K562 (cell line): ENCODE measurements around the gene EYA4. TPM values are rescaled to one million over a fixed set of nuclear protein-coding genes. Genes with fewer than 3 reads are reported as not detected.

Experiments used
- ATAC-seq: fragments of 200-7000 bp; cut with Tn5 transposase; 3 replicates; pipeline ENCODE4 v1.9.1; 2020; ENCODE audit warnings: moderate library complexity
- BruUV-seq: library from RNA; stranded (reverse); fragments of 400-500 nt; replicated peaks from 2 replicates; lab custom pipeline; 2021; lab: Mats Ljungman, UMichigan
- CTCF ChIA-PET: fragments of 300-600 bp; formaldehyde crosslinking; extraction: SDS; loops from one replicate; lab custom pipeline; 2021; ENCODE audit warnings: low intra/inter-chr PET ratio; lab: Yijun Ruan, JAX
- POLR2A ChIA-PET: fragments of 300-600, 350-650 bp; sonication (Branson Sonifier 250); formaldehyde crosslinking; extraction: SDS; loops from one replicate; lab custom pipeline; 2021; ENCODE audit warnings: antibody characterized with exemption, inconsistent platforms; lab: Yijun Ruan, JAX
- DNase-seq, 4 experiments: peaks; one replicate each; pipeline versions ENCODE4 v3.0.0 to v3.0.0-alpha.2; 2011 to 2018; ENCODE audit warnings: low spot score in 3 of 4, mixed read lengths in 3 of 4; ENCODE audit errors: extremely low read depth in 1 of 4
- FAIRE-seq: peaks from 2 replicates; lab custom pipeline; 2011; peaks lifted over from hg19 to GRCh38; lab: Jason Lieb, UNC
- H2AFZ ChIP-seq: 2 replicates; pipeline ENCODE4 v1.6.0; 2011; ENCODE audit warnings: low read depth, low read length, control low read depth, inconsistent platforms
- H3K27ac ChIP-seq: fragments of 200-600 bp; 3 replicates; pipeline ENCODE4 v1.8.0; 2011; ENCODE audit warnings: low read depth, mild to moderate bottlenecking, control low read depth, inconsistent platforms, low read length, moderate library complexity, mixed read lengths; ENCODE audit errors: extremely low read depth
- H3K27me3 ChIP-seq, 2 experiments: fragments of 300-600 bp in 1 of 2; 2 replicates in 1 of 2; 3 replicates in 1 of 2; pipeline versions ENCODE4 v1.6.0 to v1.8.0; 2011; ENCODE audit warnings: inconsistent platforms in 2 of 2, low read length in 2 of 2, mild to moderate bottlenecking in 1 of 2, mixed read lengths in 1 of 2, moderate library complexity in 1 of 2; ENCODE audit not compliant: control insufficient read depth in 2 of 2, insufficient read depth in 2 of 2
- H3K36me3 ChIP-seq: fragments of 300-600 bp; 3 replicates; pipeline ENCODE4 v1.8.0; 2011; ENCODE audit warnings: mild to moderate bottlenecking, low read length, inconsistent platforms; ENCODE audit not compliant: control insufficient read depth, insufficient read depth
- H3K4me1 ChIP-seq, 2 experiments: fragments of 200-600 bp in 1 of 2; replicated peaks in 1 of 2; 2 replicates in 1 of 2; 3 replicates in 1 of 2; pipeline versions ENCODE4 v1.5.1 to v1.8.0; 2011; ENCODE audit warnings: inconsistent platforms in 2 of 2, low read length in 2 of 2, mild to moderate bottlenecking in 1 of 2, mixed read lengths in 1 of 2, moderate library complexity in 1 of 2; ENCODE audit not compliant: control insufficient read depth in 2 of 2, insufficient read depth in 2 of 2
- H3K4me2 ChIP-seq: 2 replicates; pipeline ENCODE4 v1.6.1; 2011; ENCODE audit warnings: low read length, control low read depth, inconsistent platforms, mixed read lengths; ENCODE audit not compliant: insufficient read depth
- H3K4me3 ChIP-seq: fragments of 200-600 bp; sonication (generic), shearing (Covaris generic); 2 replicates; pipeline ENCODE4 v1.5.1; 2016; ENCODE audit warnings: control low read depth, inconsistent platforms
- H3K79me2 ChIP-seq: fragments of 200-600 bp; 3 replicates; pipeline ENCODE4 v1.8.0; 2011; ENCODE audit warnings: low read length, inconsistent platforms; ENCODE audit not compliant: control insufficient read depth, insufficient read depth
- H3K9ac ChIP-seq, 2 experiments: 2 replicates each; pipeline versions ENCODE4 v1.6.0 to v1.6.1; 2011; ENCODE audit warnings: low read depth in 2 of 2, low read length in 2 of 2, control low read depth in 1 of 2, inconsistent platforms in 1 of 2, mild to moderate bottlenecking in 1 of 2, mixed read lengths in 1 of 2; ENCODE audit not compliant: insufficient read depth in 1 of 2
- H3K9me1 ChIP-seq: one replicate; pipeline ENCODE4 v1.6.0; 2011; ENCODE audit warnings: inconsistent platforms, mild to moderate bottlenecking, low read length, moderate library complexity; ENCODE audit not compliant: control insufficient read depth, insufficient read depth
- H3K9me3 ChIP-seq: replicated peaks from 2 replicates; pipeline ENCODE4 v1.5.1; 2011; ENCODE audit warnings: low read depth, low read length, inconsistent platforms; ENCODE audit not compliant: control insufficient read depth, insufficient read depth
- H4K20me1 ChIP-seq: replicated peaks from 2 replicates; pipeline ENCODE4 v1.6.1; 2011; ENCODE audit warnings: low read length, inconsistent platforms, mixed read lengths; ENCODE audit not compliant: control insufficient read depth, insufficient read depth
- CHD4 ChIP-seq: fragments of 200-600 bp; sonication (generic); IDR thresholded peaks from 3 replicates; pipeline ENCODE4 v1.6.1; 2012; ENCODE audit warnings: low read depth, mild to moderate bottlenecking, mixed read lengths, low read length, inconsistent platforms; ENCODE audit not compliant: insufficient read depth, insufficient replicate concordance, poor library complexity, severe bottlenecking
- FOXJ3 ChIP-seq: sonication (generic); formaldehyde crosslinking; IDR thresholded peaks from 2 replicates; pipeline ENCODE4 v1.4.0; 2020; ENCODE audit warnings: mild to moderate bottlenecking, missing genetic modification reagents
- HIVEP1 ChIP-seq: fragments of 250-450 bp; sonication (Bioruptor Pico); IDR thresholded peaks from 2 replicates; pipeline ENCODE4 v1.4.0; 2020; ENCODE audit warnings: mild to moderate bottlenecking
- HMGN3 ChIP-seq: IDR thresholded peaks from 2 replicates; pipeline ENCODE4 v1.6.1; 2011; ENCODE audit warnings: borderline replicate concordance, low read depth, mild to moderate bottlenecking, mixed read lengths, low read length; ENCODE audit not compliant: insufficient read length; ENCODE audit errors: extremely low read depth
- NFIX ChIP-seq: fragments of 250-450 bp; sonication (Bioruptor Pico); IDR thresholded peaks from 2 replicates; pipeline ENCODE4 v1.4.0; 2020; ENCODE audit warnings: low read depth, mild to moderate bottlenecking, moderate library complexity
- OTX1 ChIP-seq: fragments of 450-650 bp; formaldehyde crosslinking; IDR thresholded peaks from 2 replicates; pipeline ENCODE4 v1.4.0; 2022; ENCODE audit warnings: mild to moderate bottlenecking
- PCBP1 ChIP-seq: fragments of 200-400 bp; formaldehyde crosslinking; IDR thresholded peaks from 2 replicates; pipeline ENCODE4 v1.6.1; 2018; ENCODE audit warnings: mild to moderate bottlenecking, low read depth, low read length; ENCODE audit not compliant: poor library complexity, severe bottlenecking
- PKNOX1 ChIP-seq: fragments of 450-650 bp; IDR thresholded peaks from 2 replicates; pipeline ENCODE4 v1.6.1; 2016
- SP2 ChIP-seq: IDR thresholded peaks from 2 replicates; pipeline ENCODE4 v1.6.1; 2011; ENCODE audit warnings: mild to moderate bottlenecking, low read depth, low read length, moderate library complexity; ENCODE audit not compliant: poor library complexity, severe bottlenecking; ENCODE audit errors: extremely low read depth
- TAF15 ChIP-seq: fragments of 200-400 bp; formaldehyde crosslinking; IDR thresholded peaks from 2 replicates; pipeline ENCODE4 v1.6.1; 2017; ENCODE audit warnings: mild to moderate bottlenecking, low read depth, low read length, moderate library complexity
- TCF7L2 ChIP-seq: fragments of 150-350 bp; IDR thresholded peaks from 2 replicates; pipeline ENCODE4 v1.6.1; 2016; ENCODE audit warnings: low read depth, mild to moderate bottlenecking, low read length, moderate library complexity
- ZNF124 ChIP-seq: sonication (generic); formaldehyde crosslinking; IDR thresholded peaks from 2 replicates; pipeline ENCODE4 v1.8.1; 2022; ENCODE audit warnings: missing genetic modification reagents
- ZNF133 ChIP-seq: fragments of 250-450 bp; sonication (Bioruptor Pico); IDR thresholded peaks from 2 replicates; pipeline ENCODE4 v1.4.0; 2020; ENCODE audit warnings: mild to moderate bottlenecking
- WGBS: fragments of 100-300 bp; shearing (Covaris generic); methylation state at CpG from one replicate; pipeline ENCODE4 v1.1.6; 2016; ENCODE audit warnings: low coverage, mixed read lengths; ENCODE audit not compliant: insufficient coverage; ENCODE audit errors: missing lambda C conversion rate; 5-methylcytosine and 5-hydroxymethylcytosine counted together
- in situ Hi-C: fragments of 300-500 bp; cut with MboI; formaldehyde crosslinking; loops from 4 replicates; pipeline ENCODE4 v1.15.0; 2018; ENCODE audit warnings: inconsistent platforms, mixed read lengths
- intact Hi-C: fragments of 100-400 bp; cut with micrococcal nuclease; formaldehyde crosslinking; loops from 2 replicates; pipeline ENCODE4 v1.14.2; 2022
- polyA plus RNA-seq, 8 experiments: library from polyadenylated mRNA; depleted of rRNA in 4 of 8; stranded (reverse) in 5 of 8; unstranded in 3 of 8; fragments of >200 nt; fragmentation: Nextera tagmentation in 2 of 8; fragmentation: Illumina TruSeq in 1 of 8; extraction: Ambion mirVana in 2 of 8; extraction: Trizol in 1 of 8; gene quantifications; 2 replicates each; pipeline versions ENCODE4 v1.2.1 to v1.2.3, GENCODE V29; 2011 to 2014; ENCODE audit warnings: inconsistent platforms in 1 of 8, missing spikeins in 1 of 8
- total RNA-seq, 7 experiments: library from RNA; depleted of rRNA in 6 of 7; stranded (reverse); fragments of >200 nt in 6 of 7; fragmentation: Illumina TruSeq in 2 of 7; extraction: Trizol in 2 of 7; gene quantifications; 2 replicates each; pipeline versions ENCODE4 v1.2.1 to v1.2.3, GENCODE V29; 2011 to 2021; ENCODE audit warnings: low replicate concordance in 1 of 7
- TF ChIP-seq, protein P1 (sequence below), 3 experiments: fragments of 200-800 bp in 1 of 3; sonication (Bioruptor generic) in 1 of 3; sonication (generic) in 1 of 3; formaldehyde crosslinking in 1 of 3; IDR thresholded peaks; 2 replicates each; pipeline versions ENCODE4 v1.6.1 to v1.8.0; 2016 to 2022; ENCODE audit warnings: mild to moderate bottlenecking in 2 of 3, missing compliant biosample characterization in 2 of 3, missing genetic modification characterization in 2 of 3, missing genetic modification reagents in 1 of 3
- TF ChIP-seq, protein P2 (sequence below): fragments of 450-650 bp; conservative IDR thresholded peaks from 2 replicates; pipeline ENCODE4 v1.6.1; 2016; ENCODE audit warnings: missing genetic modification characterization, low read depth, mild to moderate bottlenecking, missing compliant biosample characterization, moderate library complexity
- TF ChIP-seq, protein P3 (sequence below): fragments of 450-650 bp; formaldehyde crosslinking; IDR thresholded peaks from 2 replicates; pipeline ENCODE4 v1.4.0; 2020; ENCODE audit warnings: mild to moderate bottlenecking, moderate library complexity

EYA4 gene
- total and polyA plus RNA-seq, 9 of the 15 experiments (the other 6 are each of a cell fraction or from before 2014, with no cell fraction given) = 0.03 to 0.04 TPM; not detected in 7

- TF ChIP-seq, protein P1, sequence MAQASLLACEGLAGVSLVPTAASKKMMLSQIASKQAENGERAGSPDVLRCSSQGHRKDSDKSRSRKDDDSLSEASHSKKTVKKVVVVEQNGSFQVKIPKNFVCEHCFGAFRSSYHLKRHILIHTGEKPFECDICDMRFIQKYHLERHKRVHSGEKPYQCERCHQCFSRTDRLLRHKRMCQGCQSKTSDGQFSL (CRISPR knock-in tag; IDR thresholded peaks at IDR 0.05) = no peak
- TF ChIP-seq, protein P1 (tag; IDR thresholded peaks at IDR 0.05) = no peak
- TF ChIP-seq, protein P2, sequence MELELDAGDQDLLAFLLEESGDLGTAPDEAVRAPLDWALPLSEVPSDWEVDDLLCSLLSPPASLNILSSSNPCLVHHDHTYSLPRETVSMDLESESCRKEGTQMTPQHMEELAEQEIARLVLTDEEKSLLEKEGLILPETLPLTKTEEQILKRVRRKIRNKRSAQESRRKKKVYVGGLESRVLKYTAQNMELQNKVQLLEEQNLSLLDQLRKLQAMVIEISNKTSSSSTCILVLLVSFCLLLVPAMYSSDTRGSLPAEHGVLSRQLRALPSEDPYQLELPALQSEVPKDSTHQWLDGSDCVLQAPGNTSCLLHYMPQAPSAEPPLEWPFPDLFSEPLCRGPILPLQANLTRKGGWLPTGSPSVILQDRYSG (tag) = no peak
- TF ChIP-seq, protein P3, sequence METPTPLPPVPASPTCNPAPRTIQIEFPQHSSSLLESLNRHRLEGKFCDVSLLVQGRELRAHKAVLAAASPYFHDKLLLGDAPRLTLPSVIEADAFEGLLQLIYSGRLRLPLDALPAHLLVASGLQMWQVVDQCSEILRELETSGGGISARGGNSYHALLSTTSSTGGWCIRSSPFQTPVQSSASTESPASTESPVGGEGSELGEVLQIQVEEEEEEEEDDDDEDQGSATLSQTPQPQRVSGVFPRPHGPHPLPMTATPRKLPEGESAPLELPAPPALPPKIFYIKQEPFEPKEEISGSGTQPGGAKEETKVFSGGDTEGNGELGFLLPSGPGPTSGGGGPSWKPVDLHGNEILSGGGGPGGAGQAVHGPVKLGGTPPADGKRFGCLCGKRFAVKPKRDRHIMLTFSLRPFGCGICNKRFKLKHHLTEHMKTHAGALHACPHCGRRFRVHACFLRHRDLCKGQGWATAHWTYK (CRISPR knock-in tag) = no peak
- TF ChIP-seq, all 486 proteins: peak for 0
These were observed 4.2 kb upstream of the EYA4 start (continued) for GRCh38 chr6:133236932-133237331.

- no peaks in the 10 kb centered on the region; a peak in 1 of 5 replicates for H3K27me3 ChIP-seq
- FAIRE-seq (no peak), DNase-seq (no peak), ATAC-seq (no peak)
- POLR2A ChIA-PET = no interaction called here
- H3K4me1 ChIP-seq = no peaks in the 10 kb centered on the region; a peak in 1 of 5 replicates
- no peaks in the 10 kb centered on the region for H4K20me1 ChIP-seq
- no peaks in the 10 kb centered on the region for H3K9me1 ChIP-seq
- in situ Hi-C loops (no loop called here), intact Hi-C loops (no loop called here)
- H3K36me3 ChIP-seq = no peaks in the 10 kb centered on the region
- H3K79me2 ChIP-seq = no peaks in the 10 kb centered on the region
- no peak overlapping the region for H2AFZ ChIP-seq
- no peak overlapping the region for H3K4me3 ChIP-seq
- no peak overlapping the region for H3K9ac ChIP-seq
- 13% methylated on average over 20 of the region's 37 CpGs for WGBS
- H3K4me2 ChIP-seq = no peak overlapping the region
- no TSS peak for BruUV-seq
- no peaks in the 10 kb centered on the region for H3K9me3 ChIP-seq
- CTCF ChIA-PET = no interaction called here
- H3K27ac ChIP-seq = no peak overlapping the region
- TF ChIP-seq HMGN3 = no peak
- TF ChIP-seq OTX1 (CRISPR knock-in tag) = no peak
- TF ChIP-seq ZNF133 (CRISPR knock-in tag) = no peak
- no peak for TF ChIP-seq PCBP1
- TF ChIP-seq CHD4 = no peak
- no peak for TF ChIP-seq FOXJ3 (CRISPR knock-in tag)
- TF ChIP-seq TCF7L2 = no peak
- no peak for TF ChIP-seq NFIX (CRISPR knock-in tag)
- TF ChIP-seq TAF15 = no peak
- no peak for TF ChIP-seq ZNF124 (CRISPR knock-in tag)
- TF ChIP-seq SP2 = no peak
- TF ChIP-seq HIVEP1 (CRISPR knock-in tag) = no peak
- TF ChIP-seq PKNOX1 = no peak
These were observed 559 bp upstream of the EYA4 start for GRCh38 chr6:133240511-133241085.
